Adrenal gland (tissue), 5 donors: ENCODE data around the gene ATCAY.

Experiments used
- POLR2A ChIP-seq, 2 donors: fragments of 450-650 bp; IDR thresholded peaks; one replicate each; pipeline ENCODE4 v1.6.1; 2017; ENCODE audit warnings: antibody characterized with exemption in 2 of 2, mild to moderate bottlenecking in 2 of 2, moderate library complexity in 1 of 2
- TF ChIP-seq, protein P1 (sequence below), 6 experiments: fragments of 450-650 bp in 4 of 6; fragments of 200-600 bp in 2 of 6; sonication (generic) in 1 of 6; IDR thresholded peaks; 1 replicate in 5 of 6; 2 replicates in 1 of 6; pipeline versions ENCODE4 v1.5.1 to v1.8.0; 2016 to 2021; ENCODE audit warnings: antibody characterized with exemption in 6 of 6, mild to moderate bottlenecking in 2 of 6, moderate library complexity in 1 of 6
- donor health status: DM: no; HTN: no; CAD: no.

- TF ChIP-seq, protein P1, sequence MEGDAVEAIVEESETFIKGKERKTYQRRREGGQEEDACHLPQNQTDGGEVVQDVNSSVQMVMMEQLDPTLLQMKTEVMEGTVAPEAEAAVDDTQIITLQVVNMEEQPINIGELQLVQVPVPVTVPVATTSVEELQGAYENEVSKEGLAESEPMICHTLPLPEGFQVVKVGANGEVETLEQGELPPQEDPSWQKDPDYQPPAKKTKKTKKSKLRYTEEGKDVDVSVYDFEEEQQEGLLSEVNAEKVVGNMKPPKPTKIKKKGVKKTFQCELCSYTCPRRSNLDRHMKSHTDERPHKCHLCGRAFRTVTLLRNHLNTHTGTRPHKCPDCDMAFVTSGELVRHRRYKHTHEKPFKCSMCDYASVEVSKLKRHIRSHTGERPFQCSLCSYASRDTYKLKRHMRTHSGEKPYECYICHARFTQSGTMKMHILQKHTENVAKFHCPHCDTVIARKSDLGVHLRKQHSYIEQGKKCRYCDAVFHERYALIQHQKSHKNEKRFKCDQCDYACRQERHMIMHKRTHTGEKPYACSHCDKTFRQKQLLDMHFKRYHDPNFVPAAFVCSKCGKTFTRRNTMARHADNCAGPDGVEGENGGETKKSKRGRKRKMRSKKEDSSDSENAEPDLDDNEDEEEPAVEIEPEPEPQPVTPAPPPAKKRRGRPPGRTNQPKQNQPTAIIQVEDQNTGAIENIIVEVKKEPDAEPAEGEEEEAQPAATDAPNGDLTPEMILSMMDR (IDR thresholded peaks at IDR 0.05) = no peak
- TF ChIP-seq POLR2A (IDR thresholded peaks at IDR 0.05) = no peak
Observed at GRCh38 chr19:3963458-3964255, 83.2 kb downstream of the ATCAY start.
